GM19372 (cell line): ENCODE data around the gene RBBP8NL.

Experiments used
- ATAC-seq: cut with Tn5 transposase; IDR thresholded peaks from one replicate; pipeline ENCODE4 v1.9.1; 2021; ENCODE audit warnings: mild to moderate bottlenecking, low read depth, moderate library complexity; ENCODE audit not compliant: unreplicated experiment

RBBP8NL gene

DNA sequence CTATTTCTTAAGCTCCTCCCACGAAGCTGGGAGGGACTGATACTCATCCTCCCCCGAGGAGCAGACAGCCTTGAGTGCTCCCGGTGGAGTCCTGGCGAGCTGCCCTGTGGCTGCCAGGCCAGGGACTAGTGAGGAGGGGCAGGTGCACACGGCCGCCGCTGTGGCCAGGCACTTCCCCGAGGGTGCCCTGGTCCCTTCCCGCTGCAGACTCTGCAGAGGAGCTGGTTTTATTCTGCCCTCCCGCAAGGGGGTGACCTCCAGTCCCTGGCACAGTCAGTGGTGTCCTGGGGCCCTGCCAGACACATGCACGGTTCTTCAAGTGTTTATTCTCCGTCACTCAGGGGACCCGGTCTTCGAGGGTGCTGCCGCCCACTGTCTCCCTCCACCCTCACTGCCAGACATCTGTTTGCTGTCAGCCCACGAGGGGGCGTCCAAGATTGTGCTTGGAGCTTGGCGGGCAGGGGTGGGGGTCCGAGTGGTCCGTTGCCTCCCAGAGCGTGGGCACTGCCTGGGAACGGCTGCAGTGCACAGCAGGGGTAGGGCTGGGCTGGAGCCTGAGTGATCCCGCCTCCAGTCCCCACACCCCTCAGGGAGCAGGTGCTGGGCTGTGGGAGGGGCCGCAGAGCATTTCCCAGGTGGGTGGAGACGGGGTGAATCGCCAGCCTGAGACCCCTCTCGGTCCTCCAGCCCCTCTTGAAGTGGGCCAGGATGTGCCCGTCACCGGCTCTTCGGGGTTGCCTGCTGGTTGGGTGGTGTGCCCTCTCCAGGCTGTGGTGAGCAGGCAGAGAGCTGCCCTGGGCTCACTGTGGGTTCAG is 17.2 kb downstream of the RBBP8NL start:
- no peak for ATAC-seq

DNA sequence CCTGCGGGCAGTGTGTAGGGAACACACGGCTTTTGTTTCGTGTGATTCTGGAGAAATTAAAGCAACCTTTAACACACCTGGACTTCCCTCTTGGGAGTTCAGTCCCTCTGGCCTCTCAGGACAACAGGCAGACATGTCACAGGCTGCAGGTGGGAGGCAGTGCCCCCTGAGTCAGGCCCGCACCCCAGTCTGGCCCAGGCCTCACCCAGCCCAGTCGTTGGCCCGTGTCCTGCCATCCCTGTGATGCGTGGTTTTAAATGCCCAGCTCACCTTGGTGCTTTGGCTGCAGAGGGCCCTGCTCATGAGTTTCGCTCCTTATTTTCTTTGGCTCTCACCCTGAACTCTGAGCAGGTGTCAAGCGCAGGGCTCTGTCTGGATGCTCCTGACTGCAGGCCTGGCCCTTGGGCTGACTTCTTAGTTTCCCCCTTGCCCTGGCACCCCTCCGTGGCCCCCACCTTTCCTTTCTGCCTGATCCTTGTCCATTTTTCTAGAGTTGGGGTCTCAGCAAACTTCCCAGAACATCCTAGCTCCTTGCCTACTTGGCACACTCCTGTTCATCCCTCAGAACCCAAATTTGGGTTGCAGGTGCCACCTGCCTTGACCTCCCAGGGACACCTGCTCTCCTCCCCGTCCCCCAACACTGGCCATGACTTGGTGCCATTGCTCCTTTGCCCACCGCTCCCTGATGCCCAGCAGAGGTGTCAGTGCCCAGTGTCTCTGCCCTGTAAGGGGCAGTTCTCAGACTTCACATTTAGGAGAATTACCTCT is 18.1 kb downstream of the RBBP8NL start:
- ATAC-seq = no peak

DNA sequence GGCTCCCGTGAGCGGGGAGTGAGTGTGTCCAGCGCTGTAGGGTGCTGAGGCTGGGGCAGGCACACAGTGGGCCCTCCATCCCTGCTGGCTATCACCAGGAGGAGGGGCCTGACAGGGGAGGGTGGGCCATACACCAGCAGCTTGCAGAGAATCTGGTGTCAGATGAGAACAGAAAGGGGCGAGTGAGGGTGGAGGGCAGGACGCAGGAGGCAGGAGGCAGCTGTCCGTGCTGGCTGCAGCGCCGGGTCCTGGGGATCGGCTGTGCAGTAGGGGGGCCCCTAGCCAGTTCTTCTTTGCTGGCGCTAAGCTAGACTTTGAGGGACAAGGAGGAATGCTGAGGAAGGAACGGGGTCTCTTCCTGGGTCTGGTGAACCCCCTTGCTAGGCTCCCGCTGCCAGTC is 18.7 kb downstream of the RBBP8NL start:
- no peak for ATAC-seq

DNA sequence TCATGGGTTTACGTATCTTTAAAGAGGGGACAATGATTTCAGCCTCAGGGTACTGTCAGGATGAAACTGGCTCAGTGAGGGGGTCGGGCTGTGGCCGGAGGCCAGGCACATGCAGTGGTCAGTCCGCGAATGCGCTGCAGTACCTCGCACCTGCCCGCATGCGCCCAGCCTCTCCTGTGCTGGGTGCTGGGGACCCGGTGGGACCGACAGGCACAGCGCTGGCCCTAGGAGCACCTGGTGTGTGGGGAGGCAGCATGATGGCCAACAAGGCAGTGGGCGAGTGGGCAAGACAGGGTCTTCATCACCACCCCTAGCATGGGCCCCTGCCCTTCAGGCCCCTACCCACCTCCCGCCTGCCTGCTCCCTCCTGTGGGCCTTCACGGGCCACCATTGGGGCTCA is 19.3 kb downstream of the RBBP8NL start:
- ATAC-seq = no peak

DNA sequence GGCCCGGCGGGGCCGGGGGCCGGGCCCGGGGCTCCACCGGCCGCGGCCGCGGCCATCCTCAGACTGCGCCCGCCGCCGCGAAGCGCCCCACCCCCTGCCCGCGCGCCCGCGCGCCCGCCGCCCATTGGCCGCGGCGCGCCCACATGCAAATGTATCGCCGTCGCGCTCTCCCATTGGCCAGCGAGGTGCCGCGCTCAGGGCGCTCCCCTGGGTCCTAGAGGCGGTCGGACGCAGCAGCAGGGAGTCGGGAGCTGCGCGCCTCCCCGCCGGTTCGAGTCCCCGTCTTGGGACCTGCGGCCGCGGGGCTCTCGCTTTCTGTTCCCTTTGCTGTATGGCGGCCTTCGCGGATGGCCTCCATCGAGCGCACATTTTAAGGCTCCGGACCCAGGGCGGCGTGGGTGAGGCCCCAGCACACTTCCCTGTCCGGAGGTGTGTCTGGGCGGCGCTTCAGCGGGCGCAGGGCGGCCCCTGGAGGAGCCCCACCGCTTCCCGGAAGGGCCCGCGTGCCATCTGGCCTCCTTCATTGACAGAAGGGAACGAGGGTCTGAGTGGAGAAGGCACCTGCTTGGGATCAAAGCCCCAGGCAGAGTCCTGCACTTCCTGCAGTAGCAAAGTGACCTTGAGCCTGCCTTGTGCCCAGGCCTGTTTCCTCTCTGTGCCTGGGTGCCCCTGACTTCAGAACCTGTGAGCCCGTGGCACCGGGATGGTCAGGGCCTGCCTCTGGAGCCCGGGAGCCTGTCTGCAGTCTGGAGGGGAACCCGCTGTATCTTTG is 19.9 kb downstream of the RBBP8NL start, which contains the start of gene CABLES2:
CABLES2 (minus strand) TSS at position 65 of the 772 bp plus-strand sequence; CDS start at position 56, 9 bp downstream.
- peak; percentile 89 for ATAC-seq

DNA sequence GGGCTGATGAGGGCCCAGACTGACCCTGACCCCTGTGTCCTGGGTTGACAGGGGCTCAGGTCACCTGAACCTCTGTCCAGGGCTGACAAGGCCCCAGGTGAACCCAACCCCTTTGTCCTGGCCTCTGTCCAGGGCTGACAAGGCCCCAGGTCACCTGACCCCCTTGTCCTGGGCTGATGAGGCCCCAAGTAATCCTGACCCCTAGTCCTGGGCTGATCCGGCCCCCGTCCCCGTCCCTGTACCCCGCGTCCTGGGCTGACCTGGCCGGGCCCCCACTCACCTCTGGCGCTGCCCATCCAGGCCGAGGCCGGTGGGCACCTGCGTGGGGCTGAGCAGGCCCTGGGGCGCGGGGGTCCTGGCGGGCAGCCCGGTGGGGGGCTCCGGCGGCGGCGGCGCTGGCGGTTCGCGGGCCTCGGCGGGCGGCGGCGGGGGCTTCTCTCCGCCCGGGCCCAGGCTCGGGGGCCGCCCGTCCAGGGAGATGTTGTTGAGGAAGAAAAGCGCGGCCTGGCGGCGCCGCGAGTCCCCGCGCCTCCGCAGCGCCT is 20.6 kb downstream of the RBBP8NL start:
- ATAC-seq = peak; percentile 4

DNA sequence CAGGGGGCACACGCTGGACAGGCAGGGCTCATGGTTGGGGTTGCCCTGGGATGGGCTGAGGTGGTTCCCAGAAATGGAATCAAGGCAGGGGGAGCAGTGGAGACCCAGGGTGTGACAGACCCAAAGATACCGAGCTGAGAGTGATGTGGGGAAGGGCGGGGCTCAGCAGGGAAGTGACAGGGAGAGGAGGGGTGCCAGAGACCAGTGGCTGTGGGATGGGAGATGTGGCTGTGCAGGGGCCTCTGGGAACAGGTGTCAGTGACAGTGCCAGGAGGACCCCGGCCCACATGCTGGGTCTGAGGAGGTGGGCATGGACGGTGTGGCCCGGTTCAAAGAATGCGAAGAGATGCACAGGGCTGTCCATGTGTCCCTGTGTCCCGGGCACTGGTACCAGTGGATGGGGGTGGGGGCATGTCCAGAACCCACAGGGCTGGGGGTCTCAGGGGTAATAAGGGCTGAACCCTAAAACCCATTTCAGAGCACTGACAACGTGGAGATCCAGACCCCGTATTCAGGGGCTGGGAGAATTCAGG is 21.3 kb downstream of the RBBP8NL start:
- no peak for ATAC-seq

DNA sequence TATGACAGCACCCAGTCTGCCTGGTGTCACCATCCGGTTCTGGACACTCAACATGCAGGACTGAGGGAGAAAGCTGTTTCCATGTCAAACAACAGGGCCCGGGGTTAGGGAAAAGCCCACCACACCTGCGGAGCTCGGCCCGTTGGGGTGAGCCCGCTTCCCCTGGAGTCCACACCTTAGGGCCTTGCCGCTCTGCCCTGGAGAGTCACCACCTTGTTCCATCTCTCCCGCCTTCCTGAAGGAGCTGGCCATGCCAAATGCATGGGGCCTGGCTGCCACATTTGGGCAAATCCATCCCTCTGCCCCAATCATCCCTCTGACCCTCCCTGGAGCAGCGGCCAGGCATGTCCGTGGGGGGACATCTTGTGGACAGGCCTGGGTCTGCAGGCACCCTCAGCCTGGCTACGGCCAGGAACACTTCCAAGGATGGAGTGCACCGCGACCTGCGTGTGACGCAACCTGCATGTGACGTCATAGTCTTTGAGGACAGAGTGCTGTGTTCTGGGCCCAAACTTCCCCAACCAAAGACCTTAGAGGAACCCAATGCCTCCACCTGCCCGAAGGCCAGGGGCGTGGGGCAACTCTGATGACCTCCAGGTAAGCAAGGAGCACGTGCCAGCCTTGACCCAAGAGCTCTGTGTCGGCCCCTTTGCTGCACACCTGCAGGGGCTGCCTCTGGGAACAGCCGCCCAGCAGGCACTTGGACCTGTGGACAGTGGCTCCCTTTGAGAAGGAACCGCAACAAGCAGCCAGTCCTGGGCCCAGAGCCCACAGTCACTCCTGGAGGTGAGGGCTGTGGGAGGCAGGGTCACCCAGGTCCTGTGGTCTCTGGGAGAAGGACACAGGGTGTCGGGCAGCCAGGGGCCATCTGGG is 22.0 kb downstream of the RBBP8NL start:
- ATAC-seq = no peak

DNA sequence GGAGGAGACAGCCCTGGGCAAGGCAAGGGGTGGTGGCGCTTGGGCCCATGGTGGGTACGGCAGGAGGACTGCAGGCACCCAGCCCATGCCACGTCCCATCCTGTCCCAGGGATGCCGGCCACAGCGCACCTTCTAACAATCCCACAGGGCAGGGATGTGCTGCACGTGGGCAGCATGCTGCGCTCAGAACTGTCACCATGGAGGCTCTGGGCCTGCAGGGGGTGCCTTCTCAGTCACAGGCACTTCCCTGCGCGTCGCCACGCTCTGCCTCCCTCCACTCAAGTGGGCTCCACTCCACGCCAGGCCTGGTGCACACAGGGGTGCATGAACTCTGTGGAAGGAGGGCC is 22.6 kb downstream of the RBBP8NL start:
- ATAC-seq = no peak

DNA sequence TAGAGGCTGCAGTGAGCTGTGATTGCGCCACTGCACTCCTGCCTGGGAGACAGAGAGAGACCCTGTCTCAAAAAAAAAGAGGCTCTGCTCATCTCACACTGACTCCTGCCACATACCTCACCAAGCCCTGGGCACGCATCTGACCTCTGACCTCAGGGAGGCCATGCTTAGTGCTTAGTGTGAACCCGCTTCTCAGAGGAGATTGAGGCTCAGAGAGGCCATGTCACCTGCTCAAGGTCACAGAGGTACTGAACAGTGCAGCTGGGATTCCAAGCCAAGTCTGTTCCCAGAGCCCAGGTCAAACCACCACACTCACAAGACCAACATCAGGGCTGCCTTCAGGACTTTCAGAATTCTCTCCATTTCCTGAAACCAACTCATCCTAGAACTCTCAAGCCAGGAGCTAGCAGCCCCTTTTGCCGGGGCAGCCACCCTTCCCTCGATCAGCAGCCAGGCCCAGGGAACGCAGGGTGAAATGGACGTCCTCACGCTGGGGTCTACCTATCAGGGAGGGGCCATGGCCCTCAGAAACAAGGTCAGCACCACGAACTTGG is 23.1 kb downstream of the RBBP8NL start:
- ATAC-seq = no peak

DNA sequence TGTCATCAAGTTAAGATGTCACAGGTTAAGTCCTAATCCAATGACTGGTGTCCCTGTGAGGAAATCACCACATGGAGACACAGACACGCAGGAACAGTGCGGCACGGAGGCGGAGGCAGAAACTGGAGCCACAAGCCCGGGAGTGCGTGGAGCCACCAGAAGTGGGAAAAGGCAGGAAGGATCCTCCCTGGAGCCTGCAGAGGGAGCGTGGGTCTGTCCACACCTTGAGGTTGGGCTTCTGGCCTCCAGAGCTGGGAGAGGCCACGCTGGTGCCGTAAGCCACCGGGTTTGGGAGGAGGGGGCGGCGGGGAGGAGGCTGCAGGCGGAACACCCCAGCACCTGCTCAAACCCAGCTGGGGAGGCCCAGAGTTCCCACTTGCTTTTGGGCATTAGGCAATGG is 24.0 kb downstream of the RBBP8NL start:
- no peak for ATAC-seq

DNA sequence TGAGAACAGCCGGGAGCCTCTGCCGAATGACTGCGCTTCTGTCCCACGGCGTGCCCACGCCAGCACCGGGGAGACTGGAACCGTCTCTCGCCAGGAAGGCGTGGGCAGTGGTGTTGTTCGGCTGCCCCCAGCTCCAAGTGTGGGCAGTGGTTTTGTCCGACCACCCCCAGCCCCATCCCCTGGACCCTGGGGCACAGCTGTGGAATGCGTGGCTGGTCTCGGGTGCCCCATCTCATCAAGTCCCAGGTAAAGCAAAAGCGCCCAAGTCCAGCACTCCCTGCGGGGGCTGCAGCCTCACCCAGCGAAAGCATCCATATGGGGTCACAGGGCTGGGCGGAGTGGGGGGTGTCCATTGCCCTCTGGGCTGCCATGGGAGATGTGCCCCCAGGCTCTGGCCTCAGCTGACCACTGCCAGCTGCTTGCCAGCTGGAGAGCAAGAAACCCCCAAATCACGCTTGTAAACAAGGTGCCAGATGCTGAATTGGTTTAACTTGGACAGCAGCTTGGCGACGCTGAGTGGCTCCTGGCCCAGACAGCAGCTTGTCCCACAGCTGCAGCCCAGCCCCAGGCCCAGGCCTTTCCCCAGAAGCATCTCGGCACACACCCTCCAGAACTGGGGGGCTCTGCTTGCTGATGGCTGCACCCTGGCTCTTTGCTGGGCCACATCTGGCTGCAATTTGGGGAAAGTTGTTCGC is 24.7 kb downstream of the RBBP8NL start:
- no peak for ATAC-seq

DNA sequence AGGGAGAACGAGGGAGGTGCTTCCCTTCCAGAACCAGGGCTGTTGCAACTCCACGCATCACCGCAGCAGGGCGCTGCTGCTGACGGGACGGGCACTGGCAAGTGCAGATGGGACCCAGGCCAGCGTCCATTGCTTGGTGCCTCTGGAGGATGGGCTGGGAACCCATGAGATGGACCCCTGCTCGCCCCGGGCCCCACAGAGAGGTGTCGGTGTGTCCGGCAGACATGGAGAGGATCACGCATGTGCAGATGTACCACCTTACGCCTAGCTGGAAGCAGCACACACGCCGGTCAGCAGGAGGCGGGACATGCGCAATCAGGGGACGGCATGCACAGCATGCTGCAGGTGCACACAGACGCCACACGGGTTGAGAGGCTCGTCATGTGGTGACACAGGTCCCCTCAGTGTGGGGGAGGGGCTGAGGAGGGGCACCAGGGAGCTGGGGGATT is 26.0 kb downstream of the RBBP8NL start:
- ATAC-seq = no peak

DNA sequence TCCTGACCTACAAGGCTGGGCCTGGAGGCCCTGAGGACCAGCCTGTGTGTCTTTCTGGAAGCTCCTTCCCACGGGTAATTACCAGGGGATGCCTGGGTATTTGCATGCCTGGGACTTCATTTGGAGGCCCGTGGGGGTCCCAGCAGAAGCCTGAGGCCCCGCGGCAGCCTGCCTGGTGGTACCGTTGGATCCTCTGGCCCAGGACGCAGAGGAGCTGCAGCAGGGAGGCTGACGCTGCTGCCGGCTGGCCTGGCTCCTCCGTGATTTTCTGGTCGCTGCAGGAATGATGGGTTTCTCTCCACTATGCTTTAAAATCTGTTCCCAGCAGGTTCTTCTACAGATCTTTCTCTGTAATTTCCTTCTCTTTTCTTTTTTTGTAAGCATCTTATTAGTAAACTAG is 26.8 kb downstream of the RBBP8NL start:
- ATAC-seq = no peak

DNA sequence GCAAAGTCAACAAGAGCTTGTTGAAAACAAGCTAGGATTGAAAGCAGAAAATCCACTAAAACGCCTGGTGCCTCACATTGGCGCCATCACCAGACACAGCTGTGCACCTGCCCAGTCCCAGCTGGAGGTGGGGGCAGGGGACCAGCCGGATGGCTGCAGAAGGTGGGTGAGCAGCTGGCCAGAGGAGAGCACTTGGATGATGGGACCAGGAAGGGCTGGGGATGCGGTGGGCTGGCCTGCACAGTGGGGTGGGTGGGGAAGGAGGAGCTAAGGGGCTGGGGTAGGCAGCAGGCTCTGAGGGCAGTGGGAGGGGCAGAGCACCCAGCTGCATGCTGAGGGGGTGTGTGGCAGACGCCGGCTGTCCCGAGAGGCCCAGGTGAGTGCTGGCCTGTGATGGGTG is 27.3 kb downstream of the RBBP8NL start:
- no peak for ATAC-seq

DNA sequence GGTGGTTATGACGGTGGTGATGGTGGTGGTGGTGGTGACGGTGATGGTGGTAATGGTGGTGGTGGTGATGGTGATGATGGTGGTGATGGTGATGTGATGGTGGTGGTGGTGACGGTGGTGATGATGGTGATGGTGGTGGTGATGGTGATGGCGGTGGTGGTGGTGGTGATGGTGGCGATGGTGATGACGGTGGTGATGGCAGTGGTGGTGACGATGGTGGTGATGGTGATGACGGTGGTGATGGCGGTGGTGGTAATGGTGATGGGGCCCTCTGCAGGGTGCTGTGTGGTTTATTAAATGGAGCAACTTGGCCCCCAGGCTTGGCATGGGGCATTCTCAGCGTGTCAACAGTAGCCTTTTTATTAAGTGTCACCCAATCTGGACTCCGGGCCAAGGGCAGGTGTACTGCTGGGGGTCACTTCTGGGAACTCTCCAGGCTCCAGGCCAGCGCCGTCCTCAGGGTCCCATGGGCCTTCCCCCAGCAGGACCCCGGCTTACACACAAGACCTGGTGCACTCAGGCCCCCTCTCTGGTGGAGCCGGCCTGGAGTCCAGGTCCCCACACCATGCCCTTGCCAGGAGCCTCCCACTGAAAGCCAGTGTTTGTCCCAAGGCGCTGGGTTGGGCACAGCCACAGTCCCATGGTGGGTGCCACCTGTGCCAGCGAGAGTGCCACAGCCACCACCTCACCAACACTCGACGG is 29.1 kb downstream of the RBBP8NL start:
- ATAC-seq = no peak

DNA sequence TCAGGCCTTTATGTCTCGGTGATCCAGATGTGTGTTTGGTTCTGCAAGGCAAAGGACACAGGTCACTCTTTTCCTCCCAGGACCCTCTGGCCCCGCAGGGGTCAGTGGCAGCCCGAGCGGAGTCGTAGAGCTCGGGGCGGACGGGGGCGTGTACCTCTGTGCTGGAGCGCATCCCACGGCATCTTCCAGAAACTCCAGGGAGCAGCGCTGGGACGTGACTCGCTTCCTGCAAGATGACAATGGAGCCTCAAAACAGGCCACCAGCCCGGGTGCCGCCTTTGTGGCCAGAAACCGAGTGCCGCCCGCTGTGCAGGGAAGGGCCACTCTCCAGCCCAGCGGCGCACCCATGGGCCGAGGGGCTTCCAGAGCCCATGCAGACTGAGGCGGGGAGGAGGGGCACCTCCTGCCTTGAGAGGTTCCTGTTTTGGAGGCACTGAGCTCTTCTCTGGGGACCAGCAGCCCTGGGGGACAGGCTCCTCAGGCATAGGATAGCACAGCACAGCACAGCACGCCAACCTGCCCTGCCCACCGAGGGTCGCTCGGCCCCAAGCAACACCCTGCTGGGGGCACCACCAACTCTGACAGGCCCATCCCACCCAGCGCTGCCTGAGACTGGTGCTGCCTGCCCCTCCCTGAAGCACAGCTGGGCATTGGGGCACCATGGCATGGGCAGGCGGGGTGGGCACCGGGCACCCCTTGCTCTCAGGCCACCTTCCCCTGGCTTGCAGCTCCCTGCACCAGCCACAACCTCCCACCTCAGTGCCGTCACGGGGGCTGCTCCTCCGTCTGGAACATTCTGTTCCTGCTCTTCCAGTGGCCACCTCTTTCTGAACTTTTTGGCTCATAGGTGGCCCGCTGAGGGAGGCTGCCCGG is 30.7 kb downstream of the RBBP8NL start:
- ATAC-seq = no peak
